Peyer's patch (tissue), 4 donors: ENCODE results near the gene MAP3K21.

ENCODE experiments used
- POLR2A ChIP-seq, 2 donors: fragments of 450-650 bp; IDR thresholded peaks; one replicate each; pipeline ENCODE4 v1.5.1; 2017; ENCODE audit warnings: antibody characterized with exemption in 2 of 2, mild to moderate bottlenecking in 2 of 2, moderate library complexity in 2 of 2
- TF ChIP-seq, protein P1 (sequence below), 6 experiments: fragments of 450-650 bp in 4 of 6; fragments of 200-600 bp in 2 of 6; sonication (generic) in 1 of 6; IDR thresholded peaks; one replicate each; pipeline ENCODE4 v1.5.1; 2017 to 2019; ENCODE audit warnings: antibody characterized with exemption in 6 of 6, mild to moderate bottlenecking in 3 of 6, moderate library complexity in 1 of 6

DNA sequence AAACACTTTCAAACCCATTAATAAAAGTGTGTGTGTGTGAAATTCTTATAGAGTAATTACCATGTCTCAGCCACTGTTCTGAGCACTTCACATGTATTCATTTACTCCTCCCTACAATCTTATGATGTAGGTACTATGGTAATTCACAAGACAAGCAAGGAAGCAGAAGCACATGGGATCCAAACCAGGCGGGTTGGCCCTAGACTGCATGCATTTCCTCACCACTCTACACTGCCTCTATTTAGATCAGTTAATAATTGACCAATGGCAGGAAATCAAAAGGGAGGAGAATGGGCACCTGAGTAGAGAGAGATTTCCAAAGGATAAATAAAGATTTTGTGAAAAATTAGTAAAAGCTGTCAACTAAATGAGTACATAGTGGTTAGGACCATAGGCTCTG lies 15.7 kb downstream of the MAP3K21 start:
- TF ChIP-seq, protein P1, sequence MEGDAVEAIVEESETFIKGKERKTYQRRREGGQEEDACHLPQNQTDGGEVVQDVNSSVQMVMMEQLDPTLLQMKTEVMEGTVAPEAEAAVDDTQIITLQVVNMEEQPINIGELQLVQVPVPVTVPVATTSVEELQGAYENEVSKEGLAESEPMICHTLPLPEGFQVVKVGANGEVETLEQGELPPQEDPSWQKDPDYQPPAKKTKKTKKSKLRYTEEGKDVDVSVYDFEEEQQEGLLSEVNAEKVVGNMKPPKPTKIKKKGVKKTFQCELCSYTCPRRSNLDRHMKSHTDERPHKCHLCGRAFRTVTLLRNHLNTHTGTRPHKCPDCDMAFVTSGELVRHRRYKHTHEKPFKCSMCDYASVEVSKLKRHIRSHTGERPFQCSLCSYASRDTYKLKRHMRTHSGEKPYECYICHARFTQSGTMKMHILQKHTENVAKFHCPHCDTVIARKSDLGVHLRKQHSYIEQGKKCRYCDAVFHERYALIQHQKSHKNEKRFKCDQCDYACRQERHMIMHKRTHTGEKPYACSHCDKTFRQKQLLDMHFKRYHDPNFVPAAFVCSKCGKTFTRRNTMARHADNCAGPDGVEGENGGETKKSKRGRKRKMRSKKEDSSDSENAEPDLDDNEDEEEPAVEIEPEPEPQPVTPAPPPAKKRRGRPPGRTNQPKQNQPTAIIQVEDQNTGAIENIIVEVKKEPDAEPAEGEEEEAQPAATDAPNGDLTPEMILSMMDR (IDR thresholded peaks at IDR 0.05) = no peak
- no peak for TF ChIP-seq POLR2A (IDR thresholded peaks at IDR 0.05)
